GM18858 (cell line): Measurements from ENCODE around the gene CGN.

ENCODE experiments used
- ATAC-seq: cut with Tn5 transposase; IDR thresholded peaks from one replicate; pipeline ENCODE4 v1.9.1; 2021; ENCODE audit not compliant: unreplicated experiment

The CGN gene

GRCh38 chr1:151510957-151511635 lies at the start of gene CGN:
CGN (plus strand) TSS chr1:151511387; CDS start chr1:151518520, 7,133 bp downstream.
- ATAC-seq: no peak

- ATAC-seq: no peak
Observed at GRCh38 chr1:151461694-151462093, 49.5 kb upstream of the CGN start.

- ATAC-seq: no peak
Observed at GRCh38 chr1:151465026-151465425, 46.2 kb upstream of the CGN start.

- no peak for ATAC-seq
Observed at GRCh38 chr1:151472856-151473731, 38.1 kb upstream of the CGN start.

GRCh38 chr1:151474745-151475144 lies 36.4 kb upstream of the CGN start:
- ATAC-seq: no peak

GRCh38 chr1:151475175-151475574 lies 36.0 kb upstream of the CGN start:
- peak; percentile 87 for ATAC-seq

- ATAC-seq: no peak
Observed at GRCh38 chr1:151476083-151476482, 35.1 kb upstream of the CGN start.

GRCh38 chr1:151477066-151477465 lies 34.1 kb upstream of the CGN start:
- ATAC-seq: no peak

- ATAC-seq: no peak
Observed at GRCh38 chr1:151478140-151478812, 32.9 kb upstream of the CGN start.

- ATAC-seq: no peak
Observed at GRCh38 chr1:151478923-151479322, 32.3 kb upstream of the CGN start.

- no peak for ATAC-seq
Observed at GRCh38 chr1:151479462-151479861, 31.7 kb upstream of the CGN start.

- no peak for ATAC-seq
Observed at GRCh38 chr1:151482017-151482416, 29.2 kb upstream of the CGN start.

GRCh38 chr1:151485685-151486255 lies 25.4 kb upstream of the CGN start:
- no peak for ATAC-seq

- no peak for ATAC-seq
Observed at GRCh38 chr1:151486557-151486956, 24.6 kb upstream of the CGN start.

GRCh38 chr1:151491641-151492040 lies 19.5 kb upstream of the CGN start:
- no peak for ATAC-seq

- no peak for ATAC-seq
Observed at GRCh38 chr1:151492120-151492519, 19.1 kb upstream of the CGN start.

GRCh38 chr1:151493042-151493441 lies 18.1 kb upstream of the CGN start:
- no peak for ATAC-seq

GRCh38 chr1:151494741-151495281 lies 16.4 kb upstream of the CGN start:
- ATAC-seq: no peak

GRCh38 chr1:151495316-151495715 lies 15.9 kb upstream of the CGN start:
- ATAC-seq: no peak

- ATAC-seq: no peak
Observed at GRCh38 chr1:151499365-151499764, 11.8 kb upstream of the CGN start.

GRCh38 chr1:151499930-151500329 lies 11.3 kb upstream of the CGN start:
- ATAC-seq: no peak
